Heart right ventricle (tissue), 16 donors: ENCODE data around the gene ZNF668. TPM values are rescaled to one million over a fixed set of nuclear protein-coding genes. Genes with fewer than 3 reads are reported as not detected.

Experiments
- ATAC-seq, 8 donors: fragments of 200-7000 bp; cut with Tn5 transposase; one replicate each; pipeline ENCODE4 v1.9.1; 2020; ENCODE audit warnings: mild to moderate bottlenecking in 8 of 8, moderate library complexity in 8 of 8, moderate number of reproducible peaks in 1 of 8
- DNase-seq, 2 donors: peaks; one replicate each; pipeline ENCODE4 v3.0.0-alpha.2; 2020
- H3K27ac ChIP-seq, 10 donors: fragments of 200-600 bp; sonication (generic) in 2 of 10; one replicate each; pipeline versions ENCODE4 v1.5.0 to v1.8.0; 2020 to 2022; ENCODE audit warnings: mild to moderate bottlenecking in 3 of 10
- H3K27me3 ChIP-seq, 7 donors: fragments of 200-600 bp; one replicate each; pipeline ENCODE4 v1.8.0; 2021 to 2022; ENCODE audit warnings: mild to moderate bottlenecking in 2 of 7
- H3K36me3 ChIP-seq, 9 donors: fragments of 200-600 bp; sonication (generic) in 1 of 9; one replicate each; pipeline versions ENCODE4 v1.5.0 to v1.8.0; 2020 to 2022; ENCODE audit warnings: mild to moderate bottlenecking in 2 of 9
- H3K4me1 ChIP-seq, 9 donors: fragments of 200-600 bp; sonication (generic) in 1 of 9; one replicate each; pipeline versions ENCODE4 v1.5.0 to v1.8.0; 2020 to 2022; ENCODE audit warnings: mild to moderate bottlenecking in 4 of 9
- H3K4me3 ChIP-seq, 10 donors: fragments of 200-600 bp; sonication (generic) in 2 of 10; one replicate each; pipeline versions ENCODE4 v1.5.0 to v1.8.0; 2020 to 2022; ENCODE audit warnings: mild to moderate bottlenecking in 7 of 10, moderate library complexity in 2 of 10
- H3K9me3 ChIP-seq, 11 donors: fragments of 200-600 bp in 10 of 11; sonication (generic) in 2 of 11; one replicate each; pipeline versions ENCODE4 v1.5.0 to v1.8.0; 2013 to 2022; ENCODE audit warnings: mild to moderate bottlenecking in 2 of 11, control low read depth in 1 of 11, moderate library complexity in 1 of 11
- CTCF ChIP-seq, 9 donors: fragments of 200-600 bp; sonication (generic) in 2 of 9; IDR thresholded peaks; one replicate each; pipeline versions ENCODE4 v1.5.0 to v1.8.0; 2021 to 2022; ENCODE audit warnings: antibody characterized with exemption in 9 of 9, mild to moderate bottlenecking in 5 of 9, moderate library complexity in 1 of 9
- WGBS, 2 donors: extraction: QIAGEN DNeasy Blood & Tissue Kit; methylation state at CpG; one replicate each; pipeline ENCODE4 v1.1.7; 2013; ENCODE audit warnings: inconsistent platforms in 1 of 2; 5-methylcytosine and 5-hydroxymethylcytosine counted together
- intact Hi-C, 10 donors: fragments of 100-400 bp; cut with DNase I; formaldehyde crosslinking; loops; one replicate each; pipeline versions ENCODE4 v1.11.1 to v1.14.2; 2022
- polyA plus RNA-seq, 2 donors: library from polyadenylated mRNA; stranded (reverse); fragments of 200-250 nt; gene quantifications; one replicate each; pipeline ENCODE4 v1.2.3, GENCODE V29; 2013
- total RNA-seq, 10 donors: library from RNA; stranded (reverse); fragmentation: NEBNext Ultra II Directional in 3 of 10; extraction: Animal tissue kit (Norgen Biotek cat#: 25700) in 3 of 10; gene quantifications; one replicate each; pipeline versions ENCODE4 v1.2.1 to v1.2.4, GENCODE V29; 2021 to 2023
- donor health status: Arrhythmogenic right ventricular cardiomyopathy.
- donor health status: ischemic (EF 13 %, LVEDD 7.1; RV severe dilation, severe dysfunction).
- donor health status: healthy with polysubstance abuse.
- donor health status: DM: no; HTN: yes; CAD: no.
- donor health status: DM: no; HTN: no; CAD: no.
- donor health status: ischemic (EF 25% LVEDD 6.9; RV normal size, moderate dysfunction).
- donor health status: ischemic (EF 25% LVEDD 5.7; RV mildly dilated, moderate dysfunction).
- donor health status: healthy.
- donor health status: DM: yes; HTN: yes; CAD: no.
- donor health status: Ischemic cardiomyopathy.
- donor health status: ischemic (EF 35%, LVEDD 5.7; RV mildly dilated, moderate dysfunction).
- donor health status: nonischemic (EF 11% LVEDD 7.7; RV severe dilation, severe dysfunction).
- donor health status: DM: yes; HTN: yes; CAD: no.
- donor health status: PGD.
- donor health status: ischemic (EF 29% LVEDD 5.4; RV normal size, mild dysfunction).
- donor health status: nonischemic (EF 23%, LVEDD 6.1; RV moderate dilation, normal function).

Gene ZNF668
- total and polyA plus RNA-seq, 12 donors: 3.6 to 8.2 (median 4.9) TPM

- Histone ChIP-seq H3K27ac (peak overlapping the region; percentile 85 to 99 (median 96)), H3K9me3 (no peaks in the 10 kb centered on the region), H3K4me3 (peak overlapping the region; percentile 81 to 100 (median 98)), H3K27me3 (no peaks in the 10 kb centered on the region), H3K36me3 (peaks cover 0 to 42% (median 30%) of the 10 kb centered on the region in 9 donors), H3K4me1 (peaks cover 19 to 54% (median 36%) of the 10 kb centered on the region in 9 donors)
- intact Hi-C loops: loop anchor here in 5 of 10 donors (2.0 to 5.0 kb wide), 3 partner anchors 33 to 37 kb away; partner anchors contain the start of genes ZNF646 (in 1 of the 5) and ZNF668 (in 1 of the 5)
- ATAC-seq: peak in 1 of 8 donors; percentile 1
- no peak for TF ChIP-seq CTCF (IDR thresholded peaks at IDR 0.05)
- WGBS, 2 donors: 36 to 38% methylated on average over 53 to 57 of the region's 57 CpGs
- DNase-seq: no peak
Measured at GRCh38 chr16:31108794-31109558, 34.9 kb upstream of the ZNF668 start.

- Histone ChIP-seq H3K4me1 (peaks cover 15 to 47% (median 29%) of the 10 kb centered on the region in 9 donors), H3K36me3 (peaks cover 0 to 41% (median 30%) of the 10 kb centered on the region in 9 donors), H3K9me3 (no peaks in the 10 kb centered on the region), H3K4me3 (peak within 1 kb of the TSS; percentile 81 to 100 (median 98)), H3K27me3 (no peaks in the 10 kb centered on the region), H3K27ac (peak within 1 kb of the TSS; percentile 85 to 99 (median 96))
- ATAC-seq: peak; percentile 72 to 91 (median 82)
- WGBS, 2 donors: 3% methylated on average over 60 to 68 of the region's 68 CpGs
- peak; percentile 70 to 85 for DNase-seq
- intact Hi-C loops: loop anchor here in 5 of 10 donors (2.0 to 5.0 kb wide), 3 partner anchors 34 to 36 kb away; partner anchors contain the start of genes ZNF646 (in 1 of the 5) and ZNF668 (in 1 of the 5)
- TF ChIP-seq CTCF (IDR thresholded peaks at IDR 0.05): no peak
Measured at GRCh38 chr16:31108035-31108793, 34.2 kb upstream of the ZNF668 start, which contains the start of gene BCKDK. BCKDK (plus strand) TSS chr16:31108386; CDS start chr16:31109224, 838 bp downstream.

GRCh38 chr16:31107465-31107867 is 33.4 kb upstream of the ZNF668 start:
- H3K27me3 ChIP-seq: no peaks in the 10 kb centered on the region
- no peak for ATAC-seq
- peaks cover 0 to 34% (median 25%) of the 10 kb centered on the region in 9 donors for H3K36me3 ChIP-seq
- no peak for TF ChIP-seq CTCF (IDR thresholded peaks at IDR 0.05)
- H3K4me3 ChIP-seq: peak overlapping the region in 2 of 10 donors; percentile 98 to 99
- H3K9me3 ChIP-seq: no peaks in the 10 kb centered on the region
- peaks cover 8 to 39% (median 22%) of the 10 kb centered on the region in 9 donors for H3K4me1 ChIP-seq
- peak overlapping the region in 7 of 10 donors; percentile 87 to 99 (median 97) for H3K27ac ChIP-seq
- DNase-seq: no peak
- 96 to 98% methylated on average over 6 of the region's 6 CpGs for WGBS, 2 donors
- intact Hi-C loops: loop anchor here in 4 of 10 donors (5.0 kb wide), 2 partner anchors 35 kb away; partner anchors contain the start of genes ZNF646 (in 1 of the 4) and ZNF668 (in 1 of the 4)
